ENCODE data around the gene OR4X1. TPM values are rescaled to one million over a fixed set of nuclear protein-coding genes. Genes with fewer than 3 reads are reported as not detected.

The OR4X1 gene
- total RNA-seq, 8 experiments from 2014 or later = not detected

Other genes starting within 250 kb of the OR4X1 start
- gene OR4B1, start 47.1 kb upstream of the OR4X1 start, total RNA-seq = under 1 TPM in 2 of 8 experiments, not detected in 6; 0.21 to 0.66 TPM
- gene OR4X2, start 18.8 kb upstream of the OR4X1 start, total RNA-seq = not detected
- gene OR4S1, start 42.4 kb downstream of the OR4X1 start, total RNA-seq = under 1 TPM in 1 of 8 experiments, not detected in 7; 0.76 TPM
- under 1 TPM in 1 of 8 experiments, not detected in 7; 0.21 TPM for gene OR4C3, start 61.1 kb downstream of the OR4X1 start, total RNA-seq
- under 1 TPM in 2 of 8 experiments, not detected in 6; 0.33 to 0.62 TPM for gene OR4C5, start 102.6 kb downstream of the OR4X1 start, total RNA-seq
- under 1 TPM in 1 of 8 experiments, not detected in 7; 0.47 TPM for gene OR4A47, start 224.9 kb downstream of the OR4X1 start, total RNA-seq

Measured in motor neuron (in vitro differentiated cells).